ENCODE data around the gene RFK. TPM values are rescaled to one million over a fixed set of nuclear protein-coding genes. Genes with fewer than 3 reads are reported as not detected.

The RFK gene
- total and polyA plus RNA-seq, 9 of the 15 experiments (the other 6 are each of a cell fraction or from before 2014, with no cell fraction given), result 3.8 to 51.1 (median 14.8) TPM

DNA sequence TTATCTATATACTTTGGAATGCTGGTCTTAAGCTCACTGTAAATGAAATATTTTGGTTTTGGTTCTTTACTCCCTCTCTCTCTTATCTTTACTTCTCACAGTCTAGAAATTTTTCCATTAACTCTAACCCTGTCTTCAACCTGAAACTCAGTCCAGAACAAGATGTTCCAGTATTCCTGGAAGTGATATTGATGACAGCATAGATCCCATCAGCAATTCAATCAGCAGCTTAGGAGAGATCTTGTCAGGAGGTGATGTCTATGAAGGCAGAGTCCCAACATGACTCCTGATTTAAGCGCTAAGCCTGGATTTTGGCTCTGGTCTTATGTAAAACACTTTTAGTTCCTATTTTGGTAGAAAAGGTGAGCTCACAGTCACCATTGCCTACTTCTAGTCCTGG is 52.6 kb downstream of the RFK start:
- Histone ChIP-seq H3K9me3 (replicated peaks; ENCODE audit: control insufficient read depth, insufficient read depth, low read depth, low read length) (no peaks in the 10 kb centered on the region), H3K4me1 (replicated peaks in 1 of 2; ENCODE audit: control insufficient read depth in 2 of 2, insufficient read depth in 2 of 2, low read length in 2 of 2) (no peaks in the 10 kb centered on the region), H2AFZ (ENCODE audit: low read depth, low read length) (no peak overlapping the region), H3K9ac (ENCODE audit: insufficient read depth in 1 of 2, low read depth in 2 of 2, low read length in 2 of 2) (no peak overlapping the region), H3K27ac (ENCODE audit: extremely low read depth, low read depth, low read length) (no peak overlapping the region), H3K4me2 (ENCODE audit: insufficient read depth, low read length) (no peak overlapping the region), H3K4me3 (no peak overlapping the region), H3K27me3 (ENCODE audit: control insufficient read depth in 2 of 2, insufficient read depth in 2 of 2, low read length in 2 of 2) (no peaks in the 10 kb centered on the region; a peak in 2 of 5 replicates), H3K79me2 (ENCODE audit: control insufficient read depth, insufficient read depth, low read length) (no peaks in the 10 kb centered on the region), H4K20me1 (replicated peaks; ENCODE audit: control insufficient read depth, insufficient read depth, low read length) (no peaks in the 10 kb centered on the region), H3K36me3 (ENCODE audit: control insufficient read depth, insufficient read depth, low read length) (no peaks in the 10 kb centered on the region), H3K9me1 (ENCODE audit: control insufficient read depth, insufficient read depth, low read length) (no peaks in the 10 kb centered on the region)
- 0% methylated on average over 1 of the region's 1 CpG for WGBS (ENCODE audit: insufficient coverage, low coverage, missing lambda C conversion rate)
- intact Hi-C loops (cut with micrococcal nuclease) (no loop called here), in situ Hi-C loops (cut with MboI) (no loop called here)
- FAIRE-seq (no peak), ATAC-seq (no peak), DNase-seq (ENCODE audit: extremely low read depth in 1 of 4, low spot score in 3 of 4) (no peak)
- ChIA-PET CTCF (ENCODE audit: low intra/inter-chr PET ratio) (no interaction called here), POLR2A (no interaction called here)
- BruUV-seq (replicated peaks), result no TSS peak
- no peak for TF ChIP-seq ZSCAN32 (CRISPR knock-in tag; IDR thresholded peaks at IDR 0.05)
- TF ChIP-seq KDM5B (IDR thresholded peaks at IDR 0.05; ENCODE audit: insufficient replicate concordance, low read depth, low read length), result no peak
- TF ChIP-seq TARDBP (IDR thresholded peaks at IDR 0.05), result no peak
- TF ChIP-seq NFYB (IDR thresholded peaks at IDR 0.05; ENCODE audit: extremely low read depth, insufficient read length), result no peak
- no peak for TF ChIP-seq PPARD (CRISPR knock-in tag; IDR thresholded peaks at IDR 0.05)
- TF ChIP-seq ZNF277 (CRISPR knock-in tag; IDR thresholded peaks at IDR 0.05; ENCODE audit: borderline replicate concordance), result no peak
- no peak for TF ChIP-seq ZNF436 (CRISPR knock-in tag; IDR thresholded peaks at IDR 0.05)
- TF ChIP-seq ZZZ3 (IDR thresholded peaks at IDR 0.05), result no peak
- no peak for TF ChIP-seq MLLT1 (IDR thresholded peaks at IDR 0.05)
- no peak for TF ChIP-seq ESRRA (IDR thresholded peaks at IDR 0.05; ENCODE audit: borderline replicate concordance, low read depth)
- no peak for TF ChIP-seq ZNF347 (CRISPR knock-in tag; IDR thresholded peaks at IDR 0.05; ENCODE audit: low read depth)
- TF ChIP-seq NCOA4 (IDR thresholded peaks at IDR 0.05; ENCODE audit: partially characterized antibody), result no peak
- no peak for TF ChIP-seq E4F1 (CRISPR knock-in tag; IDR thresholded peaks at IDR 0.05; ENCODE audit: borderline replicate concordance)
- TF ChIP-seq BCL6 (CRISPR knock-in tag; IDR thresholded peaks at IDR 0.05), result no peak
- no peak for TF ChIP-seq ZNF780A (CRISPR knock-in tag; IDR thresholded peaks at IDR 0.05)
- TF ChIP-seq HOXB6 (CRISPR knock-in tag; IDR thresholded peaks at IDR 0.05; ENCODE audit: borderline replicate concordance), result no peak
- TF ChIP-seq FOXJ2 (tag; IDR thresholded peaks at IDR 0.05), result no peak
- TF ChIP-seq HDAC1 (IDR thresholded peaks at IDR 0.05), result no peak
